PC-3 (cell line): ENCODE results near the gene CASP12.

Experiments used
- CTCF ChIP-seq: fragments of 300-600 bp; sonication (generic); conservative IDR thresholded peaks from 2 replicates; pipeline ENCODE4 v1.5.1; 2017; ENCODE audit warnings: antibody characterized with exemption, low read depth, mild to moderate bottlenecking, low read length
- EZH2 ChIP-seq: fragments of 300-600 bp; sonication (generic); IDR thresholded peaks from one replicate; pipeline ENCODE4 v1.6.1; 2017; ENCODE audit warnings: antibody characterized with exemption, mild to moderate bottlenecking, low read length; ENCODE audit not compliant: unreplicated experiment
- EZH2phosphoT487 ChIP-seq: fragments of 300-600 bp; sonication (generic); IDR thresholded peaks from 2 replicates; pipeline ENCODE4 v1.6.1; 2018; ENCODE audit warnings: mild to moderate bottlenecking, antibody characterized with exemption, low read length, borderline replicate concordance

GRCh38 chr11:104866815-104867214, 31.4 kb downstream of the CASP12 start:
- TF ChIP-seq CTCF (no peak), EZH2 (no peak), EZH2phosphoT487 (no peak)
